ENCODE data around the gene SORBS2. TPM values are rescaled to one million over a fixed set of nuclear protein-coding genes. Genes with fewer than 3 reads are reported as not detected.

SORBS2 gene
- total and polyA plus RNA-seq, 3 donors from 2014 or later, result 20.2 to 47.7 (median 26.0) TPM

- DNase-seq, result no peak
- Histone ChIP-seq H3K9me3 (no peaks in the 10 kb centered on the region), H3K4me1 (no peaks in the 10 kb centered on the region), H3K27ac (no peak overlapping the region), H3K27me3 (no peaks in the 10 kb centered on the region), H3K4me3 (no peak overlapping the region), H3K36me3 (ENCODE audit: low read depth, missing control alignments) (no peaks in the 10 kb centered on the region)
- 78 to 82% methylated on average over 10 of the region's 10 CpGs for WGBS, 2 donors
- TF ChIP-seq CTCF (IDR thresholded peaks at IDR 0.05), result no peak
- no peak for TF ChIP-seq POLR2A (IDR thresholded peaks at IDR 0.05)
- intact Hi-C loops (cut with DNase I; ENCODE audit: low total_unique reads), result no loop called here
Measured at GRCh38 chr4:185822791-185823190, 10.8 kb upstream of the SORBS2 start.

GRCh38 chr4:185821029-185821419 is 9.0 kb upstream of the SORBS2 start:
- no peak for DNase-seq
- H3K27ac ChIP-seq, result no peak overlapping the region
- WGBS, 2 donors, result 77 to 91% methylated on average over 11 of the region's 11 CpGs
- intact Hi-C loops (cut with DNase I; ENCODE audit: low total_unique reads), result no loop called here
- no peaks in the 10 kb centered on the region for H3K9me3 ChIP-seq
- no peaks in the 10 kb centered on the region for H3K36me3 ChIP-seq (ENCODE audit: low read depth, missing control alignments)
- no peak overlapping the region for H3K4me3 ChIP-seq
- H3K27me3 ChIP-seq, result no peaks in the 10 kb centered on the region
- TF ChIP-seq CTCF (IDR thresholded peaks at IDR 0.05) (no peak), POLR2A (IDR thresholded peaks at IDR 0.05) (no peak)
- H3K4me1 ChIP-seq, result no peaks in the 10 kb centered on the region

DNA sequence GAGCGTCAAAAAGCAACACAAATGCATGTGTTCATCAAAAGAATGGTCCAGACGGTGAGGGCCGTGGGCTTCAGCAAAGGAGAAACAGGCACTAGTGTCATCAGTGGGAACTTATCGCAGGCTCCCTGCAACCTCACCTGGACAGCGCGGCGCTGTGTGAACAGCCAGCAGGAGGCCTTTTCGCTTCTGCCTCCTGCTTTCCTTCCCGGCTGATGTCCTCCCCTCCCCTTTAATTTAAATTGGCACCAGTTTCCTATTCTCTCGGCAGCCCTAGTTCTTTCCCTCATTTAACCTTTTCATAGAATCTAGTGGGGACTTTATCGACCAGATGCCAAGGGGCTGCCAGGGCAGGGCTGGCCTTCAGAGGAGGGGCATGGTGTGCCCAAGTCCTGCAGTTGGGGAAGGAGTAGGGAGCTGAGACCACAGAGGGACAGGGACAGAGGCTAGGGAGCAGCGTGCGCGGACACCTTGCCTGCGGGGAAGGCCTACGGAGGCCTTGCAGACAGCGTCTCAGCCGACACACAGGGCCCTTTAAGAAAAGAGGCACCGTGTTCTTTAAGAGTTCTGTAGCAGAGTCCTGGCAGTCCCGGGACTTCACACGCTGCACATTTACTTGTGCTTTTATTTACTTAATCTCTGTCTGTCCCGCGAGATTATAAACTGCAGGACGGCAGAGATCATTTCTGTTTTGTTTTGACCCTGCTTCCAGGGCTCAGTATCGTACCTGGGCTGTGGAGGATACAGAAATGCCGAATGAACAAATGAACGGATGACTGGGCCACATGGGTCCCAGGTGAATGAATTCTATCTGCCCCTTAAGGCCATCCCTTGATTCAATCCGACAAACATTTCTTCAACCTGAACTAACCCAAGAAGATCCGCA is 8.4 kb upstream of the SORBS2 start:
- peak; percentile 33 for DNase-seq
- H3K36me3 ChIP-seq (ENCODE audit: low read depth, missing control alignments), result no peaks in the 10 kb centered on the region
- no peak for TF ChIP-seq CTCF (IDR thresholded peaks at IDR 0.05)
- no peak for TF ChIP-seq POLR2A (IDR thresholded peaks at IDR 0.05)
- no peaks in the 10 kb centered on the region for H3K4me1 ChIP-seq
- no peaks in the 10 kb centered on the region for H3K27me3 ChIP-seq
- no peaks in the 10 kb centered on the region for H3K9me3 ChIP-seq
- peak overlapping the region; percentile 15 to 47 for H3K4me3 ChIP-seq
- no peak overlapping the region for H3K27ac ChIP-seq
- intact Hi-C loops (cut with DNase I; ENCODE audit: low total_unique reads), result no loop called here
- WGBS, 2 donors, result 34 to 39% methylated on average over 27 to 29 of the region's 29 CpGs

DNA sequence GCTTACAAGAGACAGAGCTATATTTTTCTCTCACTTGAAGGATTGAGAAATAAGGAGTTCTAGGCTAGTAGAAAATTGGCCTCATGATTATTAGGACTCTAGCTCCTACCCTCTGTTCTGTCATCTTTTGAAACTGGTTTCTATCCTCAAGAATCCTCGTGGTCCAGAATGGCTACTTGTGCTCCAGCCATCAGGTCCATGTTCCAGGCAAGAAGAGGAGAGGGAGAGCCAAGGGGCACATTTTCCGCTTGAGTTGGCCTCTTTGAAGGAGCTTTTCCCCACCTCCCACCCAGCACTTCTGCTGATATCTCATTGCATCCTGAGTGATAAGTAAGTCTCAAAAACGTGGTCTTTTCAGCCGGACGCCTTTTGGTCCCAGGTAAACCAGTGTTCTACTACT is 7.2 kb upstream of the SORBS2 start:
- Histone ChIP-seq H3K27ac (no peak overlapping the region), H3K36me3 (ENCODE audit: low read depth, missing control alignments) (no peaks in the 10 kb centered on the region), H3K4me3 (no peak overlapping the region), H3K9me3 (no peaks in the 10 kb centered on the region), H3K4me1 (no peaks in the 10 kb centered on the region), H3K27me3 (no peaks in the 10 kb centered on the region)
- 79 to 82% methylated on average over 5 of the region's 5 CpGs for WGBS, 2 donors
- intact Hi-C loops (cut with DNase I; ENCODE audit: low total_unique reads), result no loop called here
- TF ChIP-seq CTCF (IDR thresholded peaks at IDR 0.05) (no peak), POLR2A (IDR thresholded peaks at IDR 0.05) (no peak)
- DNase-seq, result no peak

- Histone ChIP-seq H3K4me1 (no peaks in the 10 kb centered on the region), H3K27me3 (no peaks in the 10 kb centered on the region), H3K27ac (no peak overlapping the region), H3K36me3 (ENCODE audit: low read depth, missing control alignments) (no peaks in the 10 kb centered on the region), H3K4me3 (no peak overlapping the region), H3K9me3 (no peaks in the 10 kb centered on the region)
- 85% methylated on average over 8 of the region's 8 CpGs for WGBS, 2 donors
- no peak for DNase-seq
- no peak for TF ChIP-seq CTCF (IDR thresholded peaks at IDR 0.05)
- no peak for TF ChIP-seq POLR2A (IDR thresholded peaks at IDR 0.05)
- intact Hi-C loops (cut with DNase I; ENCODE audit: low total_unique reads), result no loop called here
Measured at GRCh38 chr4:185817403-185817818, 5.4 kb upstream of the SORBS2 start.

Measured in testis (tissue), 3 donors.